ENCODE data around the gene PKMYT1.

The PKMYT1 gene

DNA sequence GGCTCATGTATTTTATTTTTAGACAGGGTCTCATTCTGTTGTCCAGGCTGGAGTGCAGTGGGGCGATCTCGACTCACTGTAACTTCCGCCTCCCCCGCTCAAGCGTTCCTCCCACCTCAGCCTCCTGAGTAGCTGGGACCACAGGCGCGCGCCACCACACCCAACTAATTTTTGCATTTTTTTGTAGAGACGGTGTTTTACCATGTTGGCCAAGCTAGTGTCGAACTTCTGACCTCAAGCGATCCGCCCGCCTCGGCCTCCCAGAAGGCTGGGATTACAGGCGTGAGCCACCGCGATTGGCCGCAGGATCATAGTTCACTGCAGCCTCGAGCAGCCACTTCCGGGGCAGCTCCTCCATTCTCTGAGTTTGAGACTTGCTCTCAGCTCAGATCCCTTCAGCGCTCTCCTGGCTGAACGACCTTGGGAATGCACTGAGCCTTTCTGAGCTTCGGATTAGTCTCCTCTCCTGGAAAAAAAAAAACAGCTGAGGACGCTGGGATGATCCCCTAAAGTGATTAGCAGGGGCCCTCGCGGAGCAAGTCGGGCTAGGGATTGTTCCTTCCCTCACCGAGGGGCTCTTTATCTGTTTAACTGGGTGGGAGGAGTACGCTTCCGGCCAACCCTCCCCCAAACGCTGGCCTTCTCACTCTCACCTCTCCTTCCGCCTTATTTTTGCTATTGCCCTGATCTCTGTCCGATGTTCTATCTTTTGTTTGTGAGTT, 1.1 kb upstream of the PKMYT1 start:
- H3K4me3 ChIP-seq (ENCODE audit: low read depth, low read length): peak overlapping the region; percentile 69
- DNase-seq (ENCODE audit: low read depth): no peak
- TF ChIP-seq POLR2A (IDR thresholded peaks at IDR 0.05; ENCODE audit: extremely low read depth, insufficient read length): no peak
- TF ChIP-seq, protein P1, sequence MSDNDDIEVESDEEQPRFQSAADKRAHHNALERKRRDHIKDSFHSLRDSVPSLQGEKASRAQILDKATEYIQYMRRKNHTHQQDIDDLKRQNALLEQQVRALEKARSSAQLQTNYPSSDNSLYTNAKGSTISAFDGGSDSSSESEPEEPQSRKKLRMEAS (IDR thresholded peaks at IDR 0.05; ENCODE audit: low read depth, low read length): no peak
- TF ChIP-seq MYC (IDR thresholded peaks at IDR 0.05; ENCODE audit: low read depth, low read length): no peak
- no peak for TF ChIP-seq CTCF (IDR thresholded peaks at IDR 0.05; ENCODE audit: low read depth, low read length)

GRCh38 chr16:2979669-2980226, 498 bp downstream of the PKMYT1 start:
- peak overlapping the region; percentile 71 for H3K4me3 ChIP-seq (ENCODE audit: low read depth, low read length)
- TF ChIP-seq CTCF (IDR thresholded peaks at IDR 0.05; ENCODE audit: low read depth, low read length): no peak
- TF ChIP-seq MYC (IDR thresholded peaks at IDR 0.05; ENCODE audit: low read depth, low read length): no peak; the same call in 1 of the 2 replicates
- TF ChIP-seq POLR2A (IDR thresholded peaks at IDR 0.05; ENCODE audit: extremely low read depth, insufficient read length): no peak
- TF ChIP-seq, protein P1 (IDR thresholded peaks at IDR 0.05; ENCODE audit: low read depth, low read length): no peak
- peak; percentile 60 for DNase-seq (ENCODE audit: low read depth)

- DNase-seq (ENCODE audit: low read depth): no peak
- no peak for TF ChIP-seq POLR2A (IDR thresholded peaks at IDR 0.05; ENCODE audit: extremely low read depth, insufficient read length)
- no peak for TF ChIP-seq MYC (IDR thresholded peaks at IDR 0.05; ENCODE audit: low read depth, low read length)
- TF ChIP-seq CTCF (IDR thresholded peaks at IDR 0.05; ENCODE audit: low read depth, low read length): no peak
- TF ChIP-seq, protein P1 (IDR thresholded peaks at IDR 0.05; ENCODE audit: low read depth, low read length): no peak
- no peak overlapping the region for H3K4me3 ChIP-seq (ENCODE audit: low read depth, low read length)
These were observed 2.8 kb downstream of the PKMYT1 start for GRCh38 chr16:2977440-2977839.

DNA sequence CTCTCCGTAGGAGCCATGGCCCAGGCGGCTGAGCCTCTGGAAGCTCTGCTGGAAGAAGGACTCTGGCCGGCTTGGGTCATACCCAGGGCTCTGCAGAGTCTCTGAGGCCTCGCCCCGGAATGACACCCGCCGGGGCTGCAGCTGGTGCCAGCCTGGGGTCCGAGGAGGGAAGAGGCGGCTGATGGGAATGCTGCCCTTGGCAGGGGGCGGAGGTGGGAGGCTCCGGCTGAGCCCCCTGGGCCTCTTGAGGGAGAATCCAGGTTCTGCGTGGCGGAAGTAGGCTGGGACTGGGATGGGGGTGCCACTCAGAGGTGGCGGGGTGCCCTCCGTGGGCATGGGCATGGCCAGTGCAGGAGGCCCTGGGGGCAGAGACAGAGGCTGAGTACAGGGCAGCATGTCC, 3.6 kb downstream of the PKMYT1 start:
- TF ChIP-seq CTCF (IDR thresholded peaks at IDR 0.05; ENCODE audit: low read depth, low read length) (no peak), POLR2A (IDR thresholded peaks at IDR 0.05; ENCODE audit: extremely low read depth, insufficient read length) (no peak), MYC (IDR thresholded peaks at IDR 0.05; ENCODE audit: low read depth, low read length) (no peak)
- TF ChIP-seq, protein P1 (IDR thresholded peaks at IDR 0.05; ENCODE audit: low read depth, low read length): no peak
- H3K4me3 ChIP-seq (ENCODE audit: low read depth, low read length): no peak overlapping the region
- DNase-seq (ENCODE audit: low read depth): no peak

GRCh38 chr16:2976201-2976600, 4.0 kb downstream of the PKMYT1 start:
- TF ChIP-seq, protein P1 (IDR thresholded peaks at IDR 0.05; ENCODE audit: low read depth, low read length): no peak
- no peak for TF ChIP-seq MYC (IDR thresholded peaks at IDR 0.05; ENCODE audit: low read depth, low read length)
- TF ChIP-seq CTCF (IDR thresholded peaks at IDR 0.05; ENCODE audit: low read depth, low read length): no peak
- TF ChIP-seq POLR2A (IDR thresholded peaks at IDR 0.05; ENCODE audit: extremely low read depth, insufficient read length): no peak
- DNase-seq (ENCODE audit: low read depth): no peak
- no peak overlapping the region for H3K4me3 ChIP-seq (ENCODE audit: low read depth, low read length)
